Caco-2 (cell line): Measurements from ENCODE around the gene SLC2A11. TPM values are rescaled to one million over a fixed set of nuclear protein-coding genes. Genes with fewer than 3 reads are reported as not detected.
"Not testable (repeated sequence)": the region's sequence is repeated elsewhere in the genome, so short reads cannot be mapped to it uniquely, and the experiment has no call there.

Source experiments
- BruUV-seq: library from RNA; stranded (reverse); fragments of 400-500 nt; replicated peaks from 2 replicates; lab custom pipeline; 2021; lab: Mats Ljungman, UMichigan
- CTCF ChIA-PET: fragments of 300-600 bp; sonication (Branson Sonifier 250); formaldehyde crosslinking; loops from one replicate; lab custom pipeline; 2022; ENCODE audit warnings: antibody characterized with exemption; lab: Charles Lee
- POLR2A ChIA-PET: fragments of 300-600 bp; sonication (Branson Sonifier 250); formaldehyde crosslinking; loops from one replicate; lab custom pipeline; 2022; ENCODE audit warnings: antibody characterized with exemption; lab: Charles Lee
- DNase-seq, 2 experiments: peaks; one replicate each; pipeline versions ENCODE4 v3.0.0 to v3.0.0-alpha.2; 2020 to 2022
- H3K27me3 ChIP-seq: replicated peaks from 2 replicates; pipeline ENCODE4 v1.6.0; 2011; ENCODE audit warnings: low read length; ENCODE audit not compliant: control insufficient read depth, insufficient read depth
- H3K36me3 ChIP-seq: 2 replicates; pipeline ENCODE4 v1.5.1; 2011; ENCODE audit warnings: low read length; ENCODE audit not compliant: control insufficient read depth, insufficient read depth
- H3K4me1 ChIP-seq: fragments of 250-450 bp; sonication (Bioruptor Pico); 2 replicates; pipeline ENCODE4 v1.5.1; 2020; ENCODE audit warnings: mild to moderate bottlenecking
- H3K4me3 ChIP-seq: 2 replicates; pipeline ENCODE4 v1.5.1; 2011; ENCODE audit warnings: low read depth, mild to moderate bottlenecking, control low read depth, low read length
- H3K9me3 ChIP-seq: fragments of 250-450 bp; sonication (Bioruptor Pico); 2 replicates; pipeline ENCODE4 v1.5.1; 2020; ENCODE audit warnings: mild to moderate bottlenecking, moderate library complexity
- H3K27ac Mint-ChIP-seq: one replicate; pipeline ENCODE4 v1.8.0; 2022; ENCODE audit warnings: mixed read lengths; ENCODE audit not compliant: unreplicated experiment
- H3K27me3 Mint-ChIP-seq: one replicate; pipeline ENCODE4 v1.8.0; 2022; ENCODE audit warnings: mixed read lengths; ENCODE audit not compliant: insufficient read depth, unreplicated experiment
- H3K36me3 Mint-ChIP-seq: one replicate; pipeline ENCODE4 v1.8.0; 2022; ENCODE audit warnings: mild to moderate bottlenecking, mixed read lengths; ENCODE audit not compliant: insufficient read depth, unreplicated experiment
- H3K4me1 Mint-ChIP-seq: one replicate; pipeline ENCODE4 v1.8.0; 2022; ENCODE audit warnings: low read depth, mixed read lengths; ENCODE audit not compliant: unreplicated experiment
- H3K4me3 Mint-ChIP-seq: one replicate; pipeline ENCODE4 v1.8.0; 2022; ENCODE audit warnings: mild to moderate bottlenecking, moderate library complexity, mixed read lengths; ENCODE audit not compliant: unreplicated experiment
- H3K9me3 Mint-ChIP-seq: one replicate; pipeline ENCODE4 v1.8.0; 2022; ENCODE audit warnings: mixed read lengths; ENCODE audit not compliant: unreplicated experiment
- CTCF ChIP-seq, 2 experiments: fragments of 200-600 bp in 1 of 2; IDR thresholded peaks; 1 replicate in 1 of 2; 2 replicates in 1 of 2; pipeline versions ENCODE4 v1.5.1 to v1.8.0; 2011 to 2022; ENCODE audit warnings: antibody characterized with exemption in 1 of 2, control low read depth in 1 of 2, inconsistent platforms in 1 of 2, low read depth in 1 of 2, low read length in 1 of 2, mild to moderate bottlenecking in 1 of 2, moderate library complexity in 1 of 2; ENCODE audit not compliant: insufficient read depth in 1 of 2, severe bottlenecking in 1 of 2, unreplicated experiment in 1 of 2
- intact Hi-C: fragments of 100-400 bp; cut with micrococcal nuclease; formaldehyde crosslinking; loops from one replicate; pipeline ENCODE4 v1.10.0; 2022; ENCODE audit not compliant: unreplicated experiment
- total RNA-seq: library from RNA; stranded (reverse); gene quantifications from 2 replicates; pipeline ENCODE4 v1.2.3, GENCODE V29; 2022

The SLC2A11 gene
- total RNA-seq, 1 experiment from 2014 or later, result 32.4 TPM

- Histone ChIP-seq H3K27me3 (no peaks in the 10 kb centered on the region), H3K4me1 (peaks cover 33% of the 10 kb centered on the region), H3K9me3 (no peaks in the 10 kb centered on the region), H3K36me3 (no peaks in the 10 kb centered on the region), H3K4me3 (no peak overlapping the region)
- Mint-ChIP-seq H3K27me3 (no peaks in the 10 kb centered on the region), H3K36me3 (peaks cover 5% of the 10 kb centered on the region), H3K4me3 (no peak overlapping the region), H3K27ac (no peak overlapping the region), H3K4me1 (peaks cover 27% of the 10 kb centered on the region), H3K9me3 (peaks cover 10% of the 10 kb centered on the region)
- CTCF ChIA-PET, result no interaction called here
- TF ChIP-seq CTCF (IDR thresholded peaks at IDR 0.05; ENCODE audit: insufficient read depth in 1 of 2, low read depth in 1 of 2, low read length in 1 of 2, severe bottlenecking in 1 of 2, unreplicated experiment in 1 of 2), result no peak
- intact Hi-C loops, result no loop called here
- DNase-seq, result no peak
- no TSS peak for BruUV-seq
- POLR2A ChIA-PET, result no interaction called here
Observed at GRCh38 chr22:23906641-23907040, 49.0 kb downstream of the SLC2A11 start.

- not testable (repeated sequence) for H3K4me3 Mint-ChIP-seq
Observed at GRCh38 chr22:23907423-23907822, 49.7 kb downstream of the SLC2A11 start.

GRCh38 chr22:23908587-23909205 is 51.0 kb downstream of the SLC2A11 start:
- peaks cover 38% of the 10 kb centered on the region for H3K4me1 ChIP-seq
- TSS peak; percentile 84 for BruUV-seq
- peak; percentile 47 to 56 for DNase-seq
- Mint-ChIP-seq H3K9me3 (peaks cover 10% of the 10 kb centered on the region), H3K36me3 (peaks cover 5% of the 10 kb centered on the region), H3K27me3 (no peaks in the 10 kb centered on the region), H3K4me3 (peak overlapping the region; percentile 53), H3K4me1 (peaks cover 32% of the 10 kb centered on the region), H3K27ac (peak overlapping the region; percentile 91)
- H3K4me3 ChIP-seq, result no peak overlapping the region
- no peak for TF ChIP-seq CTCF (IDR thresholded peaks at IDR 0.05; ENCODE audit: insufficient read depth in 1 of 2, low read depth in 1 of 2, low read length in 1 of 2, severe bottlenecking in 1 of 2, unreplicated experiment in 1 of 2)
- no peaks in the 10 kb centered on the region for H3K9me3 ChIP-seq
- POLR2A ChIA-PET, result interaction anchor here (1.5 to 1.9 kb wide), 3 partner anchors 11 to 52 kb away, joined by 4 to 21 read pairs (median 11); partner anchors contain the start of gene MIF
- CTCF ChIA-PET, result interaction anchor here (1.3 to 2.0 kb wide), 4 partner anchors 11 to 51 kb away, joined by 9 to 16 read pairs (median 10); partner anchors contain the start of genes MIF and SLC2A11
- intact Hi-C loops, result loop anchor here (1.0 kb wide), 1 partner anchor 14 kb away; the partner anchor contains the start of gene MIF
- H3K27me3 ChIP-seq, result no peaks in the 10 kb centered on the region
- no peaks in the 10 kb centered on the region for H3K36me3 ChIP-seq

More at GRCh38 chr22:23907423-23907822, 49.7 kb downstream of the SLC2A11 start:
- H3K9me3 Mint-ChIP-seq, H3K4me3 ChIP-seq, H3K9me3 ChIP-seq, H3K27me3 Mint-ChIP-seq, BruUV-seq, intact Hi-C loops, H3K27ac Mint-ChIP-seq, H3K27me3 ChIP-seq, H3K36me3 Mint-ChIP-seq, H3K36me3 ChIP-seq, DNase-seq, POLR2A ChIA-PET: not testable (repeated sequence)
- CTCF ChIA-PET, result interaction anchor here (1.8 kb wide), 1 partner anchor 50 kb away, joined by 10 read pairs; the partner anchor contains the start of gene SLC2A11
- peaks cover 33% of the 10 kb centered on the region for H3K4me1 ChIP-seq
- peaks cover 27% of the 10 kb centered on the region for H3K4me1 Mint-ChIP-seq
